Right atrium auricular region (tissue), 2 donors: ENCODE data around the gene HSD3B7. TPM values are rescaled to one million over a fixed set of nuclear protein-coding genes. Genes with fewer than 3 reads are reported as not detected.

Experiments used
- DNase-seq: peaks from one replicate; pipeline ENCODE4 v3.0.0-alpha.2; 2019; ENCODE audit warnings: low spot score
- H3K27ac ChIP-seq, 2 donors: fragments of 200-600 bp; sonication (generic); 1 replicate in 1 of 2; 2 replicates in 1 of 2; pipeline ENCODE4 v1.5.1; 2016 to 2019
- H3K27me3 ChIP-seq, 2 donors: fragments of 200-600 bp; sonication (generic); one replicate each; pipeline versions ENCODE4 v1.5.1 to v1.6.0; 2017 to 2019
- H3K36me3 ChIP-seq: fragments of 200-600 bp; sonication (generic); one replicate; pipeline ENCODE4 v1.5.1; 2016
- H3K4me1 ChIP-seq, 2 donors: fragments of 200-600 bp; sonication (generic); one replicate each; pipeline versions ENCODE4 v1.5.1 to v1.6.0; 2017 to 2019
- H3K4me3 ChIP-seq, 2 donors: fragments of 200-600 bp; sonication (generic); 1 replicate in 1 of 2; 2 replicates in 1 of 2; pipeline ENCODE4 v1.5.1; 2017 to 2019; ENCODE audit warnings: mild to moderate bottlenecking in 1 of 2, moderate library complexity in 1 of 2
- H3K9me3 ChIP-seq, 2 donors: fragments of 200-600 bp; sonication (generic); one replicate each; pipeline ENCODE4 v1.5.1; 2019
- CTCF ChIP-seq, 2 donors: fragments of 200-600 bp; sonication (generic); IDR thresholded peaks; one replicate each; pipeline ENCODE4 v1.5.1; 2019; ENCODE audit warnings: antibody characterized with exemption in 2 of 2
- total RNA-seq, 2 donors: library from RNA; depleted of rRNA; stranded (reverse); fragments of >200 nt; gene quantifications; one replicate each; pipeline ENCODE4 v1.1.0, GENCODE V29; 2016

Gene HSD3B7
- total RNA-seq, 2 donors from 2014 or later = 6.0 to 8.5 TPM

DNA sequence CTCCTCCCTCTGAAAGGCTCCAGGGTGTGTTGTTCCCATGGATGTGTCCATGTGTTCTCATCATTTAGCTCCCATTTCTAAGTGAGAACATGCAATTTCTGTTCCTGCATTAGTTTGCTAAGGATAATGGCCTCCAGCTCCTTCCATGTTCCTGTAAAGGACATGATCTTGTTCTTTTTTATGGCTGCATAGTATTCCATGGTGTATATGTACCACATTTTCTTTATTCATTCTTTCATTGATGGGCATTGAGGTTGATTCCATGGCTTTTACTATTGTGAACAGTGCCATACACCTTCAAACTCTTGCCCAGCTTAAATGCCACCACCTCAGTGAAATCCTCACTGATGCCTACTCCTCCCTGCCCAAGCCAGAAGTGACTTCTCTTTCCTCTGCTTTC lies 40.7 kb upstream of the HSD3B7 start:
- TF ChIP-seq CTCF (IDR thresholded peaks at IDR 0.05) = no peak
- no peak overlapping the region for H3K4me3 ChIP-seq
- DNase-seq = no peak
- H3K27me3 ChIP-seq = no peaks in the 10 kb centered on the region
- no peaks in the 10 kb centered on the region for H3K9me3 ChIP-seq
- H3K27ac ChIP-seq = no peak overlapping the region
- peaks cover 0 to 18% of the 10 kb centered on the region in 2 donors for H3K4me1 ChIP-seq
- peaks cover 18% of the 10 kb centered on the region for H3K36me3 ChIP-seq

DNA sequence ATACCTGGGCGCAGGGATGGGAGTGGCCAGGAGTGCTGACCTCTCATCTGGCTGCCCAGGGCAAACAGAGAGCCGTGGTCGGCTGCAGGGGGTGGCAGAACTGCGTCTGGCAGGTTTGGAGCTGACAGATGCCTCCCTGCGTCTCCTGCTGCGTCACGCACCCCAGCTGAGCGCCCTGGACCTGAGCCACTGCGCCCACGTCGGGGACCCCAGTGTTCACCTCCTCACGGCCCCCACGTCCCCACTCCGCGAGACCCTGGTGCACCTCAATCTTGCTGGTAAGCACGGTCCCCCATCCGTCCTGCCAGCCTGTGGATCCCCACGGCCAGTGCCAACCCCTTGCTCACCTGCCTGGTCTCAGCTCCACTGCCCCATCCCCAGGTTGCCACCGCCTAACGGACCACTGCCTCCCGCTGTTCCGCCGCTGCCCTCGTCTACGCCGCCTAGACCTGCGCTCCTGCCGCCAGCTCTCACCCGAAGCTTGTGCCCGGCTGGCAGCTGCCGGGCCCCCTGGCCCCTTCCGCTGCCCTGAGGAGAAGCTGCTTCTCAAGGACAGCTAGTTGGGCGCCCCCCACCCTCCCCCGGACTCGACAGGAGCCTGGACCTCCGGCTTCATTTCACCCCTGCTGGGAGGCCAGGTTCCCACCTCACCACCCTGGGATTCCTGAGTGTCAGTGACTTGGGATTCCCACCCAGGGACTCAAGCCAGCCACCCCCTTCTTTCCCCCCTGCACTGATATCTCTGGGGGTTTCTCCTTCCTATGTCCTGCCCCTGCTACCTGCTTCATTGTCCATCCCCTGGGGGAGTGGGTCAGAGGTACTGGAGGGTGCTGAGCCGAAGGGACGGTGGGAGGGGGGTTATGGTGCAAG lies 38.1 kb upstream of the HSD3B7 start:
- Histone ChIP-seq H3K4me3 (no peak overlapping the region), H3K36me3 (peaks cover 18% of the 10 kb centered on the region), H3K27ac (no peak overlapping the region), H3K4me1 (peaks cover 0 to 41% of the 10 kb centered on the region in 2 donors), H3K9me3 (no peaks in the 10 kb centered on the region), H3K27me3 (no peaks in the 10 kb centered on the region)
- no peak for DNase-seq
- no peak for TF ChIP-seq CTCF (IDR thresholded peaks at IDR 0.05)

DNA sequence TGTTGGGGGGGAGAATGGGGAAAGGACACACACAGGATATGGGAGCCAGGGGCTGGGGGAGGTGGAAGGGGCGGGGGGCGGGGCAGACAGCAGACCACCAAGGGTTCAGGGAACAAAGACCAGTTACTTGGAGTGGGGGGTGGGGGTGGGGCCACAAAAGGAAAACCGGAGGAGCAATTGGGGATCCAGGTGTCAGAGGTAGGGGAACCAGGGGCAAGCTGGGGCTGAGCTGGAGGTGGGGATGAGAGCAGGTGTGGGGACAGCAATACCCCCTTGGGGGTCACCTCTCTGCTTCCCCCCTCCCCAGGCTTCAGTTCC lies 37.5 kb upstream of the HSD3B7 start:
- Histone ChIP-seq H3K36me3 (peaks cover 14% of the 10 kb centered on the region), H3K4me1 (peaks cover 0 to 40% of the 10 kb centered on the region in 2 donors), H3K4me3 (no peak overlapping the region), H3K27ac (peak overlapping the region; percentile 95 to 96), H3K9me3 (no peaks in the 10 kb centered on the region), H3K27me3 (no peaks in the 10 kb centered on the region)
- DNase-seq = no peak
- no peak for TF ChIP-seq CTCF (IDR thresholded peaks at IDR 0.05)

- Histone ChIP-seq H3K9me3 (no peaks in the 10 kb centered on the region), H3K4me1 (peaks cover 0 to 40% of the 10 kb centered on the region in 2 donors), H3K36me3 (peaks cover 9% of the 10 kb centered on the region), H3K27ac (peak overlapping the region; percentile 95 to 96), H3K4me3 (peak overlapping the region; percentile 80 to 99), H3K27me3 (no peaks in the 10 kb centered on the region)
- peak; percentile 97 for DNase-seq
- no peak for TF ChIP-seq CTCF (IDR thresholded peaks at IDR 0.05)
Observed at GRCh38 chr16:30947859-30948666, 36.9 kb upstream of the HSD3B7 start.

- DNase-seq = peak; percentile 82
- Histone ChIP-seq H3K36me3 (peaks cover 6% of the 10 kb centered on the region), H3K4me3 (peak within 1 kb of the TSS; percentile 80 to 99), H3K27me3 (no peaks in the 10 kb centered on the region), H3K9me3 (no peaks in the 10 kb centered on the region), H3K27ac (peak within 1 kb of the TSS; percentile 95 to 96), H3K4me1 (peaks cover 0 to 48% of the 10 kb centered on the region in 2 donors)
- TF ChIP-seq CTCF (IDR thresholded peaks at IDR 0.05) = peak in 1 of 2 donors; percentile 17
Observed at GRCh38 chr16:30948667-30949649, 36.0 kb upstream of the HSD3B7 start, which contains the start of gene ORAI3. ORAI3 (plus strand) TSS chr16:30949068; CDS start chr16:30949290, 222 bp downstream.
